Loucy (cell line): Measurements from ENCODE around the gene MMP28.

Experiments used
- H2AFZ ChIP-seq: fragments of 200-600 bp; sonication (generic); 2 replicates; pipeline ENCODE4 v1.6.0; 2016; ENCODE audit warnings: antibody characterized with exemption, mild to moderate bottlenecking, low read length, moderate library complexity
- H3F3A ChIP-seq: fragments of 200-600 bp; 2 replicates; pipeline ENCODE4 v1.6.0; 2016; ENCODE audit warnings: antibody characterized with exemption, low read depth, mild to moderate bottlenecking
- H3K27me3 ChIP-seq: fragments of 200-600 bp; sonication (generic); 2 replicates; pipeline ENCODE4 v1.6.1; 2014; ENCODE audit warnings: low read length, mild to moderate bottlenecking; ENCODE audit not compliant: insufficient read depth, poor library complexity, severe bottlenecking
- H3K36me3 ChIP-seq: fragments of 200-600 bp; sonication (generic); 2 replicates; pipeline ENCODE4 v1.6.1; 2016; ENCODE audit warnings: low read length; ENCODE audit not compliant: insufficient read depth
- H3K4me1 ChIP-seq: fragments of 200-600 bp; sonication (generic); 2 replicates; pipeline ENCODE4 v1.5.1; 2014; ENCODE audit warnings: low read length, mild to moderate bottlenecking; ENCODE audit not compliant: insufficient read depth, poor library complexity, severe bottlenecking
- H3K4me2 ChIP-seq: fragments of 200-600 bp; sonication (generic); 2 replicates; pipeline ENCODE4 v1.6.0; 2014; ENCODE audit warnings: antibody characterized with exemption, low read length, low read depth, mild to moderate bottlenecking; ENCODE audit not compliant: poor library complexity, severe bottlenecking
- H3K4me3 ChIP-seq: fragments of 200-600 bp; sonication (generic); 2 replicates; pipeline ENCODE4 v1.5.1; 2014; ENCODE audit warnings: low read length, mild to moderate bottlenecking, mixed read lengths; ENCODE audit not compliant: poor library complexity, severe bottlenecking
- H3K79me2 ChIP-seq: fragments of 200-600 bp; sonication (generic); 2 replicates; pipeline ENCODE4 v1.6.1; 2014; ENCODE audit warnings: low read length; ENCODE audit not compliant: insufficient read depth
- H3K9ac ChIP-seq: fragments of 200-600 bp; sonication (generic); 2 replicates; pipeline ENCODE4 v1.6.0; 2014; ENCODE audit warnings: mild to moderate bottlenecking, low read depth, low read length, moderate library complexity; ENCODE audit not compliant: poor library complexity, severe bottlenecking
- H3K9me2 ChIP-seq: fragments of 200-600 bp; sonication (generic); replicated peaks from 2 replicates; pipeline ENCODE4 v1.6.1; 2016; ENCODE audit warnings: low read depth, low read length, mixed read lengths
- H3K9me3 ChIP-seq: fragments of 200-600 bp; sonication (generic); 2 replicates; pipeline ENCODE4 v1.6.1; 2014; ENCODE audit warnings: mild to moderate bottlenecking, antibody characterized with exemption, low read length, low read depth; ENCODE audit not compliant: insufficient read depth
- H4K20me1 ChIP-seq: fragments of 200-600 bp; sonication (generic); 2 replicates; pipeline ENCODE4 v1.6.0; 2014; ENCODE audit warnings: antibody characterized with exemption, low read length, mild to moderate bottlenecking; ENCODE audit not compliant: insufficient read depth, poor library complexity, severe bottlenecking
- EZH2phosphoT487 ChIP-seq: fragments of 200-600 bp; IDR thresholded peaks from 2 replicates; pipeline ENCODE4 v1.6.1; 2018; ENCODE audit warnings: antibody characterized with exemption, mild to moderate bottlenecking, moderate library complexity, borderline replicate concordance
- TF ChIP-seq, protein P1 (sequence below): fragments of 200-600 bp; sonication (generic); conservative IDR thresholded peaks from 2 replicates; pipeline ENCODE4 v1.5.1; 2014; ENCODE audit warnings: mild to moderate bottlenecking, antibody characterized with exemption, low read length

The MMP28 gene

GRCh38 chr17:35780950-35781349 is 14.5 kb downstream of the MMP28 start:
- Histone ChIP-seq H4K20me1 (no peaks in the 10 kb centered on the region), H3F3A (no peaks in the 10 kb centered on the region), H3K4me1 (peaks cover 4% of the 10 kb centered on the region), H3K27me3 (no peaks in the 10 kb centered on the region), H3K36me3 (no peaks in the 10 kb centered on the region), H3K4me3 (no peak overlapping the region), H3K9me2 (no peaks in the 10 kb centered on the region), H2AFZ (no peak overlapping the region), H3K4me2 (no peak overlapping the region), H3K79me2 (no peaks in the 10 kb centered on the region), H3K9ac (no peak overlapping the region), H3K9me3 (no peaks in the 10 kb centered on the region)
- TF ChIP-seq, protein P1, sequence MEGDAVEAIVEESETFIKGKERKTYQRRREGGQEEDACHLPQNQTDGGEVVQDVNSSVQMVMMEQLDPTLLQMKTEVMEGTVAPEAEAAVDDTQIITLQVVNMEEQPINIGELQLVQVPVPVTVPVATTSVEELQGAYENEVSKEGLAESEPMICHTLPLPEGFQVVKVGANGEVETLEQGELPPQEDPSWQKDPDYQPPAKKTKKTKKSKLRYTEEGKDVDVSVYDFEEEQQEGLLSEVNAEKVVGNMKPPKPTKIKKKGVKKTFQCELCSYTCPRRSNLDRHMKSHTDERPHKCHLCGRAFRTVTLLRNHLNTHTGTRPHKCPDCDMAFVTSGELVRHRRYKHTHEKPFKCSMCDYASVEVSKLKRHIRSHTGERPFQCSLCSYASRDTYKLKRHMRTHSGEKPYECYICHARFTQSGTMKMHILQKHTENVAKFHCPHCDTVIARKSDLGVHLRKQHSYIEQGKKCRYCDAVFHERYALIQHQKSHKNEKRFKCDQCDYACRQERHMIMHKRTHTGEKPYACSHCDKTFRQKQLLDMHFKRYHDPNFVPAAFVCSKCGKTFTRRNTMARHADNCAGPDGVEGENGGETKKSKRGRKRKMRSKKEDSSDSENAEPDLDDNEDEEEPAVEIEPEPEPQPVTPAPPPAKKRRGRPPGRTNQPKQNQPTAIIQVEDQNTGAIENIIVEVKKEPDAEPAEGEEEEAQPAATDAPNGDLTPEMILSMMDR, result no peak
- TF ChIP-seq EZH2phosphoT487, result no peak

- TF ChIP-seq EZH2phosphoT487, result no peak
- TF ChIP-seq, protein P1, result no peak
- H3K4me2 ChIP-seq, result no peak overlapping the region
These were observed 16.7 kb downstream of the MMP28 start for GRCh38 chr17:35778641-35779196.

GRCh38 chr17:35775583-35775982 is 19.9 kb downstream of the MMP28 start:
- Histone ChIP-seq H3K9me3 (no peaks in the 10 kb centered on the region), H3K4me2 (no peak overlapping the region), H3K27me3 (no peaks in the 10 kb centered on the region), H3K9me2 (no peaks in the 10 kb centered on the region), H3K9ac (no peak overlapping the region), H3K4me1 (peaks cover 12% of the 10 kb centered on the region), H3F3A (no peaks in the 10 kb centered on the region), H3K36me3 (no peaks in the 10 kb centered on the region), H3K4me3 (no peak overlapping the region), H4K20me1 (no peaks in the 10 kb centered on the region), H3K79me2 (no peaks in the 10 kb centered on the region), H2AFZ (no peak overlapping the region)
- TF ChIP-seq EZH2phosphoT487, result no peak
- TF ChIP-seq, protein P1, result no peak

More at GRCh38 chr17:35778641-35779196, 16.7 kb downstream of the MMP28 start:
- Histone ChIP-seq H3K79me2 (no peaks in the 10 kb centered on the region), H3F3A (no peaks in the 10 kb centered on the region), H3K4me3 (no peak overlapping the region), H3K9me2 (no peaks in the 10 kb centered on the region), H3K9me3 (no peaks in the 10 kb centered on the region), H3K27me3 (no peaks in the 10 kb centered on the region), H4K20me1 (no peaks in the 10 kb centered on the region), H2AFZ (no peak overlapping the region), H3K9ac (no peak overlapping the region), H3K36me3 (no peaks in the 10 kb centered on the region), H3K4me1 (peaks cover 3% of the 10 kb centered on the region)
